GM15510 (cell line): ENCODE results near the gene BDKRB1.

Source experiments
- POLR2A ChIP-seq: IDR thresholded peaks from 3 replicates; pipeline ENCODE4 v1.6.1; 2011; ENCODE audit warnings: borderline replicate concordance; ENCODE audit not compliant: insufficient read length; ENCODE audit errors: extremely low read depth

Gene BDKRB1

GRCh38 chr14:96267336-96267735, 11.3 kb downstream of the BDKRB1 start:
- no peak for TF ChIP-seq POLR2A

GRCh38 chr14:96267916-96268315, 11.9 kb downstream of the BDKRB1 start:
- no peak for TF ChIP-seq POLR2A

GRCh38 chr14:96268431-96269358, 12.7 kb downstream of the BDKRB1 start:
- no peak for TF ChIP-seq POLR2A

GRCh38 chr14:96269359-96269710, 13.3 kb downstream of the BDKRB1 start:
- no peak for TF ChIP-seq POLR2A

- no peak for TF ChIP-seq POLR2A
These were observed 14.8 kb downstream of the BDKRB1 start for GRCh38 chr14:96270565-96271420.

GRCh38 chr14:96271421-96271762, 15.4 kb downstream of the BDKRB1 start:
- no peak for TF ChIP-seq POLR2A

- no peak for TF ChIP-seq POLR2A
These were observed 16.9 kb downstream of the BDKRB1 start for GRCh38 chr14:96272777-96273473.

GRCh38 chr14:96273629-96274028, 17.6 kb downstream of the BDKRB1 start:
- no peak for TF ChIP-seq POLR2A

GRCh38 chr14:96274122-96274521, 18.1 kb downstream of the BDKRB1 start:
- no peak for TF ChIP-seq POLR2A

- no peak for TF ChIP-seq POLR2A
These were observed 18.5 kb downstream of the BDKRB1 start for GRCh38 chr14:96274543-96274942.

- TF ChIP-seq POLR2A, result no peak
These were observed 19.4 kb downstream of the BDKRB1 start for GRCh38 chr14:96275177-96276112.

GRCh38 chr14:96277890-96278289, 21.9 kb downstream of the BDKRB1 start:
- TF ChIP-seq POLR2A, result no peak

GRCh38 chr14:96279564-96279963, 23.6 kb downstream of the BDKRB1 start:
- no peak for TF ChIP-seq POLR2A

GRCh38 chr14:96280104-96280503, 24.1 kb downstream of the BDKRB1 start:
- TF ChIP-seq POLR2A, result no peak
